Prostate gland (tissue), 2 donors: ENCODE measurements around the gene ELP6.

Experiments used
- CTCF ChIP-seq, 4 experiments: fragments of 200-600 bp in 2 of 4; fragments of 450-650 bp in 2 of 4; sonication (generic) in 2 of 4; IDR thresholded peaks; 1 replicate in 3 of 4; 2 replicates in 1 of 4; pipeline ENCODE4 v1.5.1; 2016 to 2019; ENCODE audit warnings: antibody characterized with exemption in 4 of 4, mild to moderate bottlenecking in 2 of 4, moderate library complexity in 2 of 4
- POLR2AphosphoS5 ChIP-seq: sonication (generic); formaldehyde crosslinking; IDR thresholded peaks from one replicate; pipeline ENCODE4 v1.6.1; 2017; ENCODE audit warnings: antibody characterized with exemption

- TF ChIP-seq CTCF (IDR thresholded peaks at IDR 0.05) (no peak), POLR2AphosphoS5 (no peak)
Observed at GRCh38 chr3:47536221-47536891, 22.8 kb upstream of the ELP6 start.
